Measurements from ENCODE around the gene INTS4. TPM values are rescaled to one million over a fixed set of nuclear protein-coding genes. Genes with fewer than 3 reads are reported as not detected.
"Not testable (repeated sequence)": the region's sequence is repeated elsewhere in the genome, so short reads cannot be mapped to it uniquely, and the experiment has no call there.

INTS4 gene
- total RNA-seq, 6 experiments from 2014 or later: 23.8 to 30.1 (median 28.3) TPM

DNA sequence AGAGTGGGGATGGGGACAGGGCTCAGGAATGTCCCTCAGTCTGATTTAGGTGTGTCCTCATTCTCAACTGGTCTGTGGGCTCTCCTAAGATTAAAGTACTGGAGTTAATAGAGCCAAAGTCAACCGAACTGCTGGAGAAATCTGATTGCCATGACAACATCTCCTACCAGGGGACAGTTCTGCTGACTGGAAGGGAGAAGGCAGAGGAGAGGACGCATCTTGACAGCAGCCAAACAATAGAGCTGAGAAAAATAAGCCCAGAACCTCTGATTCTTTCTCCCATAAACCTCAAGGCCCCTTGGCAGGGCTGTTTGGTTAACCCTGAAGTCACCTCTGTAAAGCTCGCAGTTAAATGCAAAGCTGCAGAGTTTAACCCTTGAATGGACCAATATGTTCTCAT is 25.8 kb upstream of the INTS4 start:
- H3K27ac Mint-ChIP-seq: no peak overlapping the region
- H3K36me3 Mint-ChIP-seq (ENCODE audit: low read depth): no peaks in the 10 kb centered on the region
- no peaks in the 10 kb centered on the region for H3K9me3 Mint-ChIP-seq
- DNase-seq: no peak
- TF ChIP-seq, protein P1, sequence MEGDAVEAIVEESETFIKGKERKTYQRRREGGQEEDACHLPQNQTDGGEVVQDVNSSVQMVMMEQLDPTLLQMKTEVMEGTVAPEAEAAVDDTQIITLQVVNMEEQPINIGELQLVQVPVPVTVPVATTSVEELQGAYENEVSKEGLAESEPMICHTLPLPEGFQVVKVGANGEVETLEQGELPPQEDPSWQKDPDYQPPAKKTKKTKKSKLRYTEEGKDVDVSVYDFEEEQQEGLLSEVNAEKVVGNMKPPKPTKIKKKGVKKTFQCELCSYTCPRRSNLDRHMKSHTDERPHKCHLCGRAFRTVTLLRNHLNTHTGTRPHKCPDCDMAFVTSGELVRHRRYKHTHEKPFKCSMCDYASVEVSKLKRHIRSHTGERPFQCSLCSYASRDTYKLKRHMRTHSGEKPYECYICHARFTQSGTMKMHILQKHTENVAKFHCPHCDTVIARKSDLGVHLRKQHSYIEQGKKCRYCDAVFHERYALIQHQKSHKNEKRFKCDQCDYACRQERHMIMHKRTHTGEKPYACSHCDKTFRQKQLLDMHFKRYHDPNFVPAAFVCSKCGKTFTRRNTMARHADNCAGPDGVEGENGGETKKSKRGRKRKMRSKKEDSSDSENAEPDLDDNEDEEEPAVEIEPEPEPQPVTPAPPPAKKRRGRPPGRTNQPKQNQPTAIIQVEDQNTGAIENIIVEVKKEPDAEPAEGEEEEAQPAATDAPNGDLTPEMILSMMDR (IDR thresholded peaks at IDR 0.05): no peak
- no peak overlapping the region for H3K4me3 Mint-ChIP-seq
- peaks cover 23% of the 10 kb centered on the region for H3K4me1 Mint-ChIP-seq (ENCODE audit: low read depth)
- H3K27me3 Mint-ChIP-seq (ENCODE audit: insufficient read depth): peaks cover 3% of the 10 kb centered on the region

GRCh38 chr11:78019808-78020207 is 25.3 kb upstream of the INTS4 start:
- Mint-ChIP-seq H3K27me3 (ENCODE audit: insufficient read depth) (peaks cover 3% of the 10 kb centered on the region), H3K4me3 (no peak overlapping the region), H3K4me1 (ENCODE audit: low read depth) (peaks cover 23% of the 10 kb centered on the region), H3K27ac (no peak overlapping the region), H3K9me3 (no peaks in the 10 kb centered on the region), H3K36me3 (ENCODE audit: low read depth) (no peaks in the 10 kb centered on the region)
- no peak for DNase-seq
- TF ChIP-seq, protein P1 (IDR thresholded peaks at IDR 0.05): no peak

DNA sequence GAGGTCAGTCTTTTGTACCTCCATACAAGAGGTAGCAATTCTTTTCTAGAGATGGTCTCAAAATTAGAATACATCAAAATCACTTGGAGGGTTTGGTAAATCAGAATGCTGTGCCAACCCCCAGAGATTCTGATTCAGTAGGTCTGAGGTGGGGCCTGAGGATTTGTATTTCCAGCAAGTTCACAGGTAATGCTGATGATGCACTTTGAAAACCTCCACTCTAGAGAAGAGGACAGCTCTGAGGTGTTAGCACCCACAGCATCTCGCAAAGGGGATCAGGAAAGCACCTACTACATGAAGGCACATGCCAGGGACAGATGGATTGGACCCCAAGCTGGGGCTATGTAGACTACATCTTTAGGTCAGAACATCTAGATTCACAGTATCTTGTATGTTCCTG is 21.4 kb upstream of the INTS4 start:
- H3K4me3 Mint-ChIP-seq: no peak overlapping the region
- H3K36me3 Mint-ChIP-seq (ENCODE audit: low read depth): no peaks in the 10 kb centered on the region

DNA sequence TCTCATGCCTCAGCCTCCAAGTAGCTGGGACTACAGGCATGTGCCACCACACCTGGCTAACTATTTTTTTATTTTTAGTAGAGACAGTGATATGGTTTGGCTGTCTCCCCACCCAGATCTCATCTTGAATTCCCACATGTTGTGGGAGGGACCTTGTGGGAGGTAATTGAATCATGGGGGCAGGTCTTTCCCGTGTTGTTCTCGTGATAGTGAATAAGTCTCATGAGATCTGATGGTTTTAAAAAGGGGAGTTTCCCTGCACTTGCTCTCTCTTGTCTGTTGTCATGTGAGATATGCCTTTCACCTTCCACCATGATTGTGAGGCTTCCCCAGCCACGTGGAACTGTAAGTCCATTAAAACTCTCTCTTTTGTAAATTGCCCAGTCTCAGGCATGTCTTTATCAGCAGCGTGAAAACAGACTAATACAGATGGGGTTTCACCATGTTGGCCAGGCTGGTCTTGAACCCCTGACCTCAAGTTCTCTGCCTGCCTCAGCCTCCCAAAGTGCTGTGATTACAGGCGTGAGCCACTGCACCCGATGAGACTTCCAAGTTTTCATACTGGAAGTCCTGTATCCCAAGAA is 20.6 kb upstream of the INTS4 start:
- DNase-seq; H3K27me3 Mint-ChIP-seq (ENCODE audit: insufficient read depth); H3K27ac Mint-ChIP-seq; H3K36me3 Mint-ChIP-seq (ENCODE audit: low read depth); H3K4me1 Mint-ChIP-seq (ENCODE audit: low read depth); H3K9me3 Mint-ChIP-seq; H3K4me3 Mint-ChIP-seq: not testable (repeated sequence)

More for the DNA sequence above, 21.4 kb upstream of the INTS4 start:
- Mint-ChIP-seq H3K4me1 (ENCODE audit: low read depth) (peaks cover 13% of the 10 kb centered on the region), H3K27ac (no peak overlapping the region), H3K27me3 (ENCODE audit: insufficient read depth) (peaks cover 4% of the 10 kb centered on the region), H3K9me3 (no peaks in the 10 kb centered on the region)
- DNase-seq: no peak
- TF ChIP-seq, protein P1 (IDR thresholded peaks at IDR 0.05): no peak

DNA sequence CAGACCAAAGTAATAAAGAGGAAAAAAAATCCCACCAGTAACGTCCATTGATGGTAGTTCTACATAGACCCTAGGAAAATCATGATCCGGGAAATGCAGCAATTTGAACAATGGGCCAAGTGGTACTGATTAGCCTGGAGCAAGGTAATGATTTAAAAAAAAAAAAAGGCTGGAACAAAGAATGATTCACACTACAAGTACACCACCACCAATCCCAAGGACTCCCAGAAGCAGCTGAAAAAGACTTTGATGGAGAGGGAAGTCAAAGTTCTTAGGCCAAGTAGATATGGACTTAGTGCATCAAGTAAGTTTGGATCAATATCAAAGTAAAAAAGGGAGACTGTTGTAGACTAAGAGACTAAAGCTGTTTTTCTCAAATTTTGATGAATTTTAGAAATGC is 16.8 kb upstream of the INTS4 start:
- Mint-ChIP-seq H3K9me3 (no peaks in the 10 kb centered on the region), H3K4me1 (ENCODE audit: low read depth) (no peaks in the 10 kb centered on the region), H3K27ac (no peak overlapping the region), H3K36me3 (ENCODE audit: low read depth) (no peaks in the 10 kb centered on the region), H3K4me3 (no peak overlapping the region), H3K27me3 (ENCODE audit: insufficient read depth) (peaks cover 5% of the 10 kb centered on the region)
- TF ChIP-seq, protein P1 (IDR thresholded peaks at IDR 0.05): no peak
- no peak for DNase-seq

GRCh38 chr11:78010755-78011154 is 16.3 kb upstream of the INTS4 start:
- DNase-seq: no peak
- H3K4me3 Mint-ChIP-seq: no peak overlapping the region
- no peaks in the 10 kb centered on the region for H3K9me3 Mint-ChIP-seq
- no peaks in the 10 kb centered on the region for H3K36me3 Mint-ChIP-seq (ENCODE audit: low read depth)
- TF ChIP-seq, protein P1 (IDR thresholded peaks at IDR 0.05): no peak
- H3K27ac Mint-ChIP-seq: no peak overlapping the region
- H3K27me3 Mint-ChIP-seq (ENCODE audit: insufficient read depth): peaks cover 5% of the 10 kb centered on the region
- H3K4me1 Mint-ChIP-seq (ENCODE audit: low read depth): no peaks in the 10 kb centered on the region

All from HFFc6 (cell line).